ENCODE measurements around the gene GOLGA3.
"Not testable (repeated sequence)": the region's sequence is repeated elsewhere in the genome, so short reads cannot be mapped to it uniquely, and the experiment has no call there.

Gene GOLGA3

DNA sequence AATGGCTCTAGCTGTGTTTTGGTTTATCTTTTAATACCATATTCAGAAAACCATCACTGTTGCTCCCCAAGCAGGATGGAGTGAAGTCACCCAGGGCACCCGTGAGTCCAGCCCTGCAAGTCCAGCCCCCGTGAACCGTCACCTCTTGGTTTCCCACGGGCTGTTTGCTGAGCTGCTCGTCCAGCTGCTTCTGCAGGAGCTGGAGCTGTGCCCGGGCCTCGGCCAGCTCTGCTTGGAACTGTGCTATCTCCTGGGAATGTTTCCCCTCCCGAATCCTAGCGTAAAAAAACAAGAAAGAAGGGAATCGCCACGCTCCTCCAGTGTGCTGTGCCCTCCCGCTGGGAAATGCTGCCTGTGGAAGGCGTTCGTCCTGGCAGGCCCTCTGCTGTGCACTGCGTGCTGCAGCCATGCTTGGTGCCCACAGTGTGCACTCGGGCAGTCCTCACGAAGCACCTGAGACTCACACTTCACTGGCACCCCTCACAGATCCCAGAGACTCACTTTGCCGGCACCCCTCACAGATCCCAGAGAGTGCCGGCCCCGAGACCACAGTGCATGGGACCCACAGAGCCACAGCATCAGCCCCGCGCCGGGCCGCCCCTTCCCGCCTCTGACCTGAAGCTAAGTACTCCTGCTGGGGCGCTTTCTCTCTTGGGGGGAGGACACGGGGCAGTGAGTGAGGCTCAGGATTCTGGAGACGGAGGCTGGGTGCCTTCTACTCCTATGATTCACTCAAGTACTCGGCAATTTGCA, 51.7 kb downstream of the GOLGA3 start:
- no peaks in the 10 kb centered on the region for H3K27me3 ChIP-seq
- peaks cover 0 to 7% (median 3%) of the 10 kb centered on the region in 4 donors for H3K4me1 ChIP-seq
- H3K9me3 ChIP-seq = no peaks in the 10 kb centered on the region
- intact Hi-C loops (cut with DNase I; ENCODE audit: low total_unique reads) = loop anchor here (10.0 kb wide), 1 partner anchor 48 kb away; the partner anchor contains the start of gene GOLGA3
- DNase-seq = no peak
- no peak overlapping the region for H3K4me3 ChIP-seq
- H3K36me3 ChIP-seq = peaks cover 88 to 100% (median 96%) of the 10 kb centered on the region in 3 donors
- no peak overlapping the region for H3K27ac ChIP-seq
- TF ChIP-seq, protein P1, sequence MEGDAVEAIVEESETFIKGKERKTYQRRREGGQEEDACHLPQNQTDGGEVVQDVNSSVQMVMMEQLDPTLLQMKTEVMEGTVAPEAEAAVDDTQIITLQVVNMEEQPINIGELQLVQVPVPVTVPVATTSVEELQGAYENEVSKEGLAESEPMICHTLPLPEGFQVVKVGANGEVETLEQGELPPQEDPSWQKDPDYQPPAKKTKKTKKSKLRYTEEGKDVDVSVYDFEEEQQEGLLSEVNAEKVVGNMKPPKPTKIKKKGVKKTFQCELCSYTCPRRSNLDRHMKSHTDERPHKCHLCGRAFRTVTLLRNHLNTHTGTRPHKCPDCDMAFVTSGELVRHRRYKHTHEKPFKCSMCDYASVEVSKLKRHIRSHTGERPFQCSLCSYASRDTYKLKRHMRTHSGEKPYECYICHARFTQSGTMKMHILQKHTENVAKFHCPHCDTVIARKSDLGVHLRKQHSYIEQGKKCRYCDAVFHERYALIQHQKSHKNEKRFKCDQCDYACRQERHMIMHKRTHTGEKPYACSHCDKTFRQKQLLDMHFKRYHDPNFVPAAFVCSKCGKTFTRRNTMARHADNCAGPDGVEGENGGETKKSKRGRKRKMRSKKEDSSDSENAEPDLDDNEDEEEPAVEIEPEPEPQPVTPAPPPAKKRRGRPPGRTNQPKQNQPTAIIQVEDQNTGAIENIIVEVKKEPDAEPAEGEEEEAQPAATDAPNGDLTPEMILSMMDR (IDR thresholded peaks at IDR 0.05) = no peak

DNA sequence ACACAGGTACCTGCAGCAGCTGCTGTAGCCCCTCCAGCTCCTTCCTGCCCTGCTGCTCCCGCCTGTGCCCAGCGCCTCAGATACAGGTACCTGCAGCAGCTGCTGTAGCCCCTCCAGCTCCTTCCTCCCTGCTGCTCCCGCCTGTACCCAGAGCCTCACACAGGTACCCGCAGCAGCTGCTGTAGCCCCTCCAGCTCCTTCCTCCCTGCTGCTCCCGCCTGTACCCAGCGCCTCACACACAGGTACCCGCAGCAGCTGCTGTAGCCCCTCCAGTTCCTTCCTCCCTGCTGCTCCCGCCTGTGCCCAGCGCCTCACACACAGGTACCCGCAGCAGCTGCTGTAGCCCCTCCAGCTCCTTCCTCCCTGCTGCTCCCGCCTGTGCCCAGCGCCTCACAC, 52.4 kb downstream of the GOLGA3 start:
- not testable (repeated sequence) for H3K27me3 ChIP-seq, DNase-seq, H3K4me3 ChIP-seq, H3K4me1 ChIP-seq, H3K9me3 ChIP-seq, H3K27ac ChIP-seq
- intact Hi-C loops (cut with DNase I; ENCODE audit: low total_unique reads) = loop anchor here (10.0 kb wide), 1 partner anchor 49 kb away; the partner anchor contains the start of gene GOLGA3
- H3K36me3 ChIP-seq = peaks cover 86 to 100% (median 96%) of the 10 kb centered on the region in 3 donors

DNA sequence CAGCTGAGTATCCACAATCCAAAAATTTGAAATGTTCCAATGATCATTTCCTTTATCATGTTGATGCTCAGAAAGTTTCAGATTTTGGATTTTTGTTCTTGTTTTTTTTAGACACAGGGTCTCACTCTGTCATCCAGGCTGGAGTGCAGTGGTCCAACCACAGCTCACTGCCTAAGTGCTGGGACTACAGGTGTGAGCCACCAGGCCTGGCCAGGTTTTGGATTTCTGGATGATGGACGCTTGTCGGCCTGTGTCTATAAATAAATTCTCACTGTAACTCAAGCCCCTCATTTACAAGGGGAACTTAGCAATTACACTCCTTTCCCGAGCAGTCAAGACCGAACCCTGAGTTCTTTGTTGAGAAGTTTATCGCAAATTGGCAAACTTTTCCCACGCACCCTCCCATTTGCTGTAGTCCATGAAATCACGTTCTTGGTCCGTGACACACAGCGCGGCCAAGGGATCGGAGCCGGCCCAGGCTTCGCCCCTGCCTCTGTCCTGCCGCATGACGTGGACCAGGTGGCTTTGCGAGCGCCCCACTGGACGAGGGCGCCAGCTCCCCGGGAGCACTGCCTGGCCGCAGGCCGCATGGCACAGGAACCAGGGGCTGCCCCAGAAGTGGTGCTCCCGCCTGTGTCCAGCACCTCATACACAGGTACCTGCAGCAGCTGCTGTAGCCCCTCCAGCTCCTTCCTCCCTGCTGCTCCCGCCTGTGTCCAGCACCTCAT, 53.0 kb downstream of the GOLGA3 start:
- TF ChIP-seq, protein P1 (IDR thresholded peaks at IDR 0.05) = no peak
- intact Hi-C loops (cut with DNase I; ENCODE audit: low total_unique reads) = loop anchor here (10.0 kb wide), 1 partner anchor 49 kb away; the partner anchor contains the start of gene GOLGA3
- Histone ChIP-seq H3K27me3 (no peaks in the 10 kb centered on the region), H3K4me1 (peaks cover 0 to 7% (median 3%) of the 10 kb centered on the region in 4 donors), H3K9me3 (no peaks in the 10 kb centered on the region), H3K36me3 (peaks cover 86 to 99% (median 90%) of the 10 kb centered on the region in 3 donors), H3K27ac (no peak overlapping the region), H3K4me3 (no peak overlapping the region)
- DNase-seq = no peak

DNA sequence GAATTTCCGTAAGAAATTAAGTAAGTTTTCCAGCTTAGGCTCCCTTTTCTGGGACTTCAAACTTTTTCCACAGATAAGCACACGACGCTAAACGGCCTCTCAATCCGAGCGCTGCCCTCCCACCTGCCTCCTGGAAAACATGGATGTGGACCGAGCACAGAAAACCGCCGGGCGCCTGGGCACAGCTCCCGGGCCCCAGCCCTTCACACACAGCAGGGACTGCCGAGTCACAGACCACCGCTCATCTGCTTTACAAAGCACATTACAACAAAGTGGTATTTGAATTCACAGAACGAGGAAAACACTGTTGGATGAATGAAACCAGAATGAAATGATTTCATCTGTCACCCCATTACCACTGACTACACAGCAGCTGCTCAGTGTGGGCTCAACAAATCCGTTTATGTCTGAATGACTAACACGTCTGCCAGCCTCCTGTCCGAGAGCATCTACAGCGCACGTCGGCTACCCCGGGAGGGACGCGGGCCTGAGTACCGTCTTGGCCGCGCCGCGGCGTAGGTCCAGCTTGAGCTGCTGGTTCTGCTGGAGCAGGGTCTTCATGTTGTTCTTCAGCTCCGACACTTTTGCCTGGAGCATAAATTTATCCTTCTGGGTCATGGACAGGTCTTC, 53.9 kb downstream of the GOLGA3 start:
- Histone ChIP-seq H3K27ac (no peak overlapping the region), H3K4me3 (no peak overlapping the region), H3K4me1 (peaks cover 0 to 7% (median 3%) of the 10 kb centered on the region in 4 donors), H3K27me3 (no peaks in the 10 kb centered on the region), H3K36me3 (peaks cover 81 to 99% (median 87%) of the 10 kb centered on the region in 3 donors), H3K9me3 (no peaks in the 10 kb centered on the region)
- no peak for DNase-seq
- TF ChIP-seq, protein P1 (IDR thresholded peaks at IDR 0.05) = no peak
- intact Hi-C loops (cut with DNase I; ENCODE audit: low total_unique reads) = loop anchor here (10.0 kb wide), 1 partner anchor 50 kb away; the partner anchor contains the start of gene GOLGA3

DNA sequence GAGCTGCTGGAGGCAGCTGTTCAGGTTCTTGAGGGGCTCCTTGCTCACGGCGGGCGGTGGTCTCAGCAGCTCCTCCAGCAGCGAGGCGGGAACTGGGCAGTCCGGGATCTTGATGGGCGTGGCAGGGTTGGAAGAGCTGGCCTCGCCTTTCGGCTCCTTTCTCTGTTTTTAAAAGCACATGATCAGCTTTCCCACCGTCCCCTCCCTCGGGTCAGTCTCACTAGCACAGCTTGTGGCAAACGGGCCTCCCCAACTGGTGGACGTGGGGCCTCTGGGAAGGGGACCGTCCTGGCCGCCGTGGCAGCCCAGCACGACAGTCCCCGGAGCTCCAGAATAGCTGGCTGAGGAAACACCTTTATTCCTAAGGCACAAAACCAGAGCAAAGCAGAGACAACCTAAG, 54.5 kb downstream of the GOLGA3 start:
- Histone ChIP-seq H3K4me3 (no peak overlapping the region), H3K36me3 (peaks cover 77 to 96% (median 82%) of the 10 kb centered on the region in 3 donors), H3K27ac (no peak overlapping the region), H3K9me3 (no peaks in the 10 kb centered on the region), H3K27me3 (no peaks in the 10 kb centered on the region), H3K4me1 (peaks cover 0 to 7% (median 3%) of the 10 kb centered on the region in 4 donors)
- no peak for DNase-seq
- intact Hi-C loops (cut with DNase I; ENCODE audit: low total_unique reads) = loop anchor here (10.0 kb wide), 1 partner anchor 51 kb away; the partner anchor contains the start of gene GOLGA3
- TF ChIP-seq, protein P1 (IDR thresholded peaks at IDR 0.05) = no peak

Data from tibial artery (tissue), 4 donors.